Uterus (tissue), 4 donors: ENCODE measurements around the gene MRPL42. TPM values are rescaled to one million over a fixed set of nuclear protein-coding genes. Genes with fewer than 3 reads are reported as not detected.

ENCODE experiments used
- DNase-seq, 2 donors: peaks; one replicate each; pipeline ENCODE4 v3.0.0-alpha.2; 2019 to 2020
- H3K27ac ChIP-seq, 2 donors: fragments of 200-600 bp; sonication (generic); 1 replicate in 1 of 2; 2 replicates in 1 of 2; pipeline ENCODE4 v1.5.1; 2016 to 2018
- H3K27me3 ChIP-seq, 2 donors: fragments of 200-600 bp; sonication (generic); one replicate each; pipeline ENCODE4 v1.5.1; 2018 to 2019; ENCODE audit warnings: control low read depth in 1 of 2
- H3K36me3 ChIP-seq, 2 donors: fragments of 200-600 bp; sonication (generic); one replicate each; pipeline ENCODE4 v1.5.1; 2019; ENCODE audit warnings: control low read depth in 1 of 2
- H3K4me1 ChIP-seq, 2 donors: fragments of 200-600 bp; sonication (generic); one replicate each; pipeline ENCODE4 v1.5.1; 2018 to 2019; ENCODE audit warnings: control low read depth in 1 of 2
- H3K4me3 ChIP-seq, 2 donors: fragments of 200-600 bp; sonication (generic); 1 replicate in 1 of 2; 2 replicates in 1 of 2; pipeline ENCODE4 v1.5.1; 2018 to 2019; ENCODE audit warnings: mild to moderate bottlenecking in 1 of 2
- H3K9me3 ChIP-seq, 2 donors: fragments of 200-600 bp; sonication (generic); one replicate each; pipeline ENCODE4 v1.5.1; 2019; ENCODE audit warnings: control low read depth in 1 of 2
- CTCF ChIP-seq, 4 experiments: fragments of 200-600 bp in 2 of 4; fragments of 450-650 bp in 2 of 4; sonication (generic) in 2 of 4; IDR thresholded peaks; one replicate each; pipeline ENCODE4 v1.5.1; 2016 to 2019; ENCODE audit warnings: antibody characterized with exemption in 4 of 4, mild to moderate bottlenecking in 2 of 4, moderate library complexity in 1 of 4
- POLR2A ChIP-seq, 2 donors: fragments of 450-650 bp; IDR thresholded peaks; one replicate each; pipeline ENCODE4 v1.6.1; 2016; ENCODE audit warnings: antibody characterized with exemption in 2 of 2, mild to moderate bottlenecking in 1 of 2, moderate library complexity in 1 of 2
- intact Hi-C: fragments of 100-400 bp; cut with DNase I; formaldehyde crosslinking; loops from one replicate; pipeline ENCODE4 v1.15.1; 2023; ENCODE audit warnings: low total_unique reads
- total RNA-seq, 4 donors: library from RNA; depleted of rRNA in 3 of 4; stranded (reverse); fragments of >200 nt in 3 of 4; gene quantifications; one replicate each; pipeline versions ENCODE4 v1.1.0 to v1.2.4, GENCODE V29; 2014 to 2023
- donor health status: DM: yes; HTN: yes; CAD: no.

MRPL42 gene
- total RNA-seq, 4 donors from 2014 or later, result 59.4 to 130 (median 69.8) TPM

- no peaks in the 10 kb centered on the region for H3K9me3 ChIP-seq
- DNase-seq, result no peak
- no peak overlapping the region for H3K27ac ChIP-seq
- H3K4me3 ChIP-seq, result no peak overlapping the region
- intact Hi-C loops, result no loop called here
- no peaks in the 10 kb centered on the region for H3K4me1 ChIP-seq
- H3K27me3 ChIP-seq, result no peaks in the 10 kb centered on the region
- H3K36me3 ChIP-seq, result no peaks in the 10 kb centered on the region
- TF ChIP-seq POLR2A (IDR thresholded peaks at IDR 0.05) (no peak), CTCF (IDR thresholded peaks at IDR 0.05) (no peak)
Measured at GRCh38 chr12:93453633-93454032, 13.7 kb upstream of the MRPL42 start.

- TF ChIP-seq CTCF (IDR thresholded peaks at IDR 0.05) (no peak), POLR2A (IDR thresholded peaks at IDR 0.05) (no peak)
- no peak for DNase-seq
- intact Hi-C loops, result no loop called here
- Histone ChIP-seq H3K27me3 (no peaks in the 10 kb centered on the region), H3K4me1 (no peaks in the 10 kb centered on the region), H3K4me3 (no peak overlapping the region), H3K27ac (no peak overlapping the region), H3K36me3 (no peaks in the 10 kb centered on the region), H3K9me3 (no peaks in the 10 kb centered on the region)
Measured at GRCh38 chr12:93456077-93456476, 11.2 kb upstream of the MRPL42 start.

- Histone ChIP-seq H3K27ac (no peak overlapping the region), H3K27me3 (no peaks in the 10 kb centered on the region), H3K36me3 (no peaks in the 10 kb centered on the region), H3K4me1 (no peaks in the 10 kb centered on the region), H3K9me3 (no peaks in the 10 kb centered on the region), H3K4me3 (no peak overlapping the region)
- TF ChIP-seq CTCF (IDR thresholded peaks at IDR 0.05) (no peak), POLR2A (IDR thresholded peaks at IDR 0.05) (no peak)
- DNase-seq, result no peak
- intact Hi-C loops, result no loop called here
Measured at GRCh38 chr12:93459097-93459496, 8.2 kb upstream of the MRPL42 start.

- H3K27me3 ChIP-seq, result no peaks in the 10 kb centered on the region
- no peak overlapping the region for H3K4me3 ChIP-seq
- H3K27ac ChIP-seq, result no peak overlapping the region
- no peak for DNase-seq
- TF ChIP-seq POLR2A (IDR thresholded peaks at IDR 0.05), result no peak
- no peak for TF ChIP-seq CTCF (IDR thresholded peaks at IDR 0.05)
- no peaks in the 10 kb centered on the region for H3K4me1 ChIP-seq
- H3K36me3 ChIP-seq, result no peaks in the 10 kb centered on the region
- no peaks in the 10 kb centered on the region for H3K9me3 ChIP-seq
- intact Hi-C loops, result no loop called here
Measured at GRCh38 chr12:93460003-93460402, 7.3 kb upstream of the MRPL42 start.

- no peak for DNase-seq
- no peak overlapping the region for H3K27ac ChIP-seq
- no peak for TF ChIP-seq CTCF (IDR thresholded peaks at IDR 0.05)
- TF ChIP-seq POLR2A (IDR thresholded peaks at IDR 0.05), result no peak
- H3K27me3 ChIP-seq, result no peaks in the 10 kb centered on the region
- no peaks in the 10 kb centered on the region for H3K4me1 ChIP-seq
- no peak overlapping the region for H3K4me3 ChIP-seq
- intact Hi-C loops, result no loop called here
- H3K36me3 ChIP-seq, result no peaks in the 10 kb centered on the region
- no peaks in the 10 kb centered on the region for H3K9me3 ChIP-seq
Measured at GRCh38 chr12:93460902-93461301, 6.4 kb upstream of the MRPL42 start.
